NCI-H2171 treated with DMSO at 0.1 percent for 48 hours (cell line): Measurements from ENCODE around the gene RUVBL1.

Experiments
- DNase-seq: peaks from one replicate; lab custom pipeline; 2025; lab: John Stamatoyannopoulos, UW

Gene RUVBL1

GRCh38 chr3:128068156-128068620 lies 55.4 kb downstream of the RUVBL1 start:
- DNase-seq, result peak; percentile 43

- peak; percentile 6 for DNase-seq
These were observed 56.1 kb downstream of the RUVBL1 start for GRCh38 chr3:128067489-128067888.

GRCh38 chr3:128066676-128067075 lies 56.9 kb downstream of the RUVBL1 start:
- DNase-seq, result no peak

GRCh38 chr3:128066114-128066513 lies 57.5 kb downstream of the RUVBL1 start:
- peak; percentile 91 for DNase-seq

GRCh38 chr3:128064962-128065361 lies 58.6 kb downstream of the RUVBL1 start:
- no peak for DNase-seq

- DNase-seq, result no peak
These were observed 59.7 kb downstream of the RUVBL1 start for GRCh38 chr3:128063865-128064264.

GRCh38 chr3:128062033-128062745 lies 61.4 kb downstream of the RUVBL1 start:
- no peak for DNase-seq

GRCh38 chr3:128060473-128061381 lies 62.9 kb downstream of the RUVBL1 start:
- no peak for DNase-seq

- DNase-seq, result no peak
These were observed 67.4 kb downstream of the RUVBL1 start for GRCh38 chr3:128056258-128056657.

- DNase-seq, result no peak
These were observed 69.2 kb downstream of the RUVBL1 start for GRCh38 chr3:128054367-128054766.

- no peak for DNase-seq
These were observed 70.0 kb downstream of the RUVBL1 start for GRCh38 chr3:128053614-128054013.

- DNase-seq, result peak; percentile 23
These were observed 70.8 kb downstream of the RUVBL1 start for GRCh38 chr3:128052595-128053351.

GRCh38 chr3:128051837-128052594 lies 71.6 kb downstream of the RUVBL1 start, which contains the start of gene SEC61A1:
TSS of gene SEC61A1 (plus strand) at chr3:128052437. CDS start at chr3:128052553, 116 bp downstream.
- peak; percentile 90 for DNase-seq

- no peak for DNase-seq
These were observed 72.2 kb downstream of the RUVBL1 start for GRCh38 chr3:128051459-128051836.

GRCh38 chr3:128050597-128050996 lies 73.0 kb downstream of the RUVBL1 start:
- DNase-seq, result no peak

GRCh38 chr3:128041344-128041743 lies 82.3 kb downstream of the RUVBL1 start:
- DNase-seq, result no peak

- no peak for DNase-seq
These were observed 83.0 kb downstream of the RUVBL1 start for GRCh38 chr3:128040660-128041059.

GRCh38 chr3:128040041-128040440 lies 83.6 kb downstream of the RUVBL1 start:
- DNase-seq, result no peak

- DNase-seq, result no peak
These were observed 87.5 kb downstream of the RUVBL1 start for GRCh38 chr3:128036119-128036518.

GRCh38 chr3:128033102-128033501 lies 90.5 kb downstream of the RUVBL1 start:
- no peak for DNase-seq
